Epithelial cell of esophagus (primary cell): ENCODE results near the gene NELL1.

Source experiments
- DNase-seq: peaks from one replicate; pipeline ENCODE4 v3.0.0; 2010; ENCODE audit warnings: low read depth
- H3K4me3 ChIP-seq: 2 replicates; pipeline ENCODE4 v1.5.1; 2011; ENCODE audit warnings: mild to moderate bottlenecking, low read length, control low read depth
- CTCF ChIP-seq: IDR thresholded peaks from 2 replicates; pipeline ENCODE4 v1.5.1; 2011; ENCODE audit warnings: low read depth, mild to moderate bottlenecking, low read length, control low read depth, inconsistent platforms; ENCODE audit not compliant: insufficient read depth; ENCODE audit errors: missing control alignments

Gene NELL1

GRCh38 chr11:20875889-20876288 lies 206.5 kb downstream of the NELL1 start:
- DNase-seq: no peak
- TF ChIP-seq CTCF: no peak
- no peak overlapping the region for H3K4me3 ChIP-seq

GRCh38 chr11:20876738-20877137 lies 207.4 kb downstream of the NELL1 start:
- no peak for TF ChIP-seq CTCF
- no peak overlapping the region for H3K4me3 ChIP-seq
- DNase-seq: no peak

GRCh38 chr11:20880094-20880493 lies 210.7 kb downstream of the NELL1 start:
- H3K4me3 ChIP-seq: no peak overlapping the region
- no peak for TF ChIP-seq CTCF
- no peak for DNase-seq

- DNase-seq: no peak
- TF ChIP-seq CTCF: no peak
- H3K4me3 ChIP-seq: no peak overlapping the region
Observed at GRCh38 chr11:20881328-20882079, 212.1 kb downstream of the NELL1 start.

- H3K4me3 ChIP-seq: no peak overlapping the region
- no peak for TF ChIP-seq CTCF
- DNase-seq: no peak
Observed at GRCh38 chr11:20887137-20887536, 217.8 kb downstream of the NELL1 start.

GRCh38 chr11:20894296-20894695 lies 224.9 kb downstream of the NELL1 start:
- DNase-seq: no peak
- no peak for TF ChIP-seq CTCF
- H3K4me3 ChIP-seq: no peak overlapping the region
